Measurements from ENCODE around the gene CORIN. TPM values are rescaled to one million over a fixed set of nuclear protein-coding genes. Genes with fewer than 3 reads are reported as not detected.
A peak's percentile ranks its signal among the peaks of the same experiment; 100 is the strongest.
"Not testable (repeated sequence)": the region's sequence is repeated elsewhere in the genome, so short reads cannot be mapped to it uniquely, and the experiment has no call there.

The CORIN gene
- total and polyA plus RNA-seq, 2 donors (not counting 3 experiments of a cell fraction or from before 2014, with no cell fraction given) = 0.07 to 0.40 TPM

DNA sequence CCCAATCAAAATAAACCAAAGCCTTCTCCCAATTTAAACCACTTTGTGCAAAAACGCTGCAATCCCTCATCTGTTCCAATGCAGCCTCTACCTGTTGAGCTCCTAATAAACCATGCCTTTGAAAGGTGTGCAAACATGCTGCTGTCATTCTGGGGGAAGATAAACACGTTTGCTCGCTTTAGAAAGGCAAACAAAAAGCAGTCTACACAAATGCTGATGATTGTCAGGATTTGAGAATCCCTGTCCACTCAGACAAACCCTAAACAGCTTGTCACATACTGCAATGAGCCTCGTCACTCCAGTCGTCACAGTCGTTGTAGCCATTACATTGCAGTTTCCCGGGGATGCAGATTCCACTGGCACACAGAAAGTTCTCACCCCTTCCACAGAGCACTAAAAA, 145.2 kb downstream of the CORIN start:
- ChIA-PET POLR2A (no interaction called here), CTCF (no interaction called here)
- no TSS peak for BruUV-seq (replicated peaks)
- Histone ChIP-seq H3K4me3 (replicated peaks in 1 of 3; ENCODE audit: insufficient read depth in 1 of 3, low read depth in 1 of 3, low read length in 3 of 3) (no peak overlapping the region), H3K9me3 (replicated peaks; ENCODE audit: control insufficient read depth, insufficient read depth, low read length) (no peaks in the 10 kb centered on the region), H3K4me1 (ENCODE audit: control insufficient read depth, extremely low read depth, insufficient read depth, low read length) (no peaks in the 10 kb centered on the region), H3K27ac (ENCODE audit: insufficient read depth, low read depth, low read length) (no peak overlapping the region), H2AFZ (ENCODE audit: low read depth, low read length) (no peak overlapping the region), H3K36me3 (ENCODE audit: control insufficient read depth in 2 of 2, extremely low read depth in 1 of 2, insufficient read depth in 2 of 2, low read length in 2 of 2) (no peaks in the 10 kb centered on the region), H3K9me1 (replicated peaks; ENCODE audit: control insufficient read depth, extremely low read depth, insufficient read depth, low read length) (no peaks in the 10 kb centered on the region), H3K79me2 (ENCODE audit: control insufficient read depth, insufficient read depth, low read length) (no peaks in the 10 kb centered on the region), H3K27me3 (ENCODE audit: control insufficient read depth in 2 of 2, insufficient read depth in 2 of 2, low read length in 2 of 2) (no peaks in the 10 kb centered on the region), H3K4me2 (ENCODE audit: insufficient read depth, low read length) (no peak overlapping the region), H4K20me1 (replicated peaks; ENCODE audit: control insufficient read depth, extremely low read depth, insufficient read depth, low read length) (no peaks in the 10 kb centered on the region), H3K9ac (replicated peaks; ENCODE audit: extremely low read depth, insufficient read depth, low read length) (no peak overlapping the region)
- dilution Hi-C loops (cut with MboI; ENCODE audit: extremely low pct_ligation_motif_present, low sequenced_read_pairs) = no loop called here
- FAIRE-seq (no peak), DNase-seq (ENCODE audit: low read depth, low spot score) (no peak)
- intact Hi-C loops (cut with micrococcal nuclease) = no loop called here
- TF ChIP-seq FOS (IDR thresholded peaks at IDR 0.05; ENCODE audit: borderline replicate concordance, insufficient read depth, low read length) (no peak), EZH2 (IDR thresholded peaks at IDR 0.05; ENCODE audit: borderline replicate concordance, low read depth, low read length, severe bottlenecking) (no peak), GATA2 (IDR thresholded peaks at IDR 0.05; ENCODE audit: insufficient read depth, insufficient read length, low read depth, low read length) (no peak), MYC (IDR thresholded peaks at IDR 0.05; ENCODE audit: low read depth, low read length) (no peak), POLR2AphosphoS5 (IDR thresholded peaks at IDR 0.05; ENCODE audit: insufficient read depth, low read depth, low read length) (no peak), JUN (IDR thresholded peaks at IDR 0.05; ENCODE audit: borderline replicate concordance, insufficient read depth, insufficient read length, low read depth) (no peak), POLR2A (IDR thresholded peaks at IDR 0.05; ENCODE audit: low read depth, low read length) (no peak)
- TF ChIP-seq, protein P1, sequence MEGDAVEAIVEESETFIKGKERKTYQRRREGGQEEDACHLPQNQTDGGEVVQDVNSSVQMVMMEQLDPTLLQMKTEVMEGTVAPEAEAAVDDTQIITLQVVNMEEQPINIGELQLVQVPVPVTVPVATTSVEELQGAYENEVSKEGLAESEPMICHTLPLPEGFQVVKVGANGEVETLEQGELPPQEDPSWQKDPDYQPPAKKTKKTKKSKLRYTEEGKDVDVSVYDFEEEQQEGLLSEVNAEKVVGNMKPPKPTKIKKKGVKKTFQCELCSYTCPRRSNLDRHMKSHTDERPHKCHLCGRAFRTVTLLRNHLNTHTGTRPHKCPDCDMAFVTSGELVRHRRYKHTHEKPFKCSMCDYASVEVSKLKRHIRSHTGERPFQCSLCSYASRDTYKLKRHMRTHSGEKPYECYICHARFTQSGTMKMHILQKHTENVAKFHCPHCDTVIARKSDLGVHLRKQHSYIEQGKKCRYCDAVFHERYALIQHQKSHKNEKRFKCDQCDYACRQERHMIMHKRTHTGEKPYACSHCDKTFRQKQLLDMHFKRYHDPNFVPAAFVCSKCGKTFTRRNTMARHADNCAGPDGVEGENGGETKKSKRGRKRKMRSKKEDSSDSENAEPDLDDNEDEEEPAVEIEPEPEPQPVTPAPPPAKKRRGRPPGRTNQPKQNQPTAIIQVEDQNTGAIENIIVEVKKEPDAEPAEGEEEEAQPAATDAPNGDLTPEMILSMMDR (IDR thresholded peaks at IDR 0.05; ENCODE audit: extremely low read depth in 1 of 2, insufficient read depth in 1 of 2, low read depth in 1 of 2, low read length in 2 of 2) = no peak
- TF ChIP-seq, protein P2, sequence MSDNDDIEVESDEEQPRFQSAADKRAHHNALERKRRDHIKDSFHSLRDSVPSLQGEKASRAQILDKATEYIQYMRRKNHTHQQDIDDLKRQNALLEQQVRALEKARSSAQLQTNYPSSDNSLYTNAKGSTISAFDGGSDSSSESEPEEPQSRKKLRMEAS (IDR thresholded peaks at IDR 0.05; ENCODE audit: insufficient read depth, insufficient read length) = no peak

DNA sequence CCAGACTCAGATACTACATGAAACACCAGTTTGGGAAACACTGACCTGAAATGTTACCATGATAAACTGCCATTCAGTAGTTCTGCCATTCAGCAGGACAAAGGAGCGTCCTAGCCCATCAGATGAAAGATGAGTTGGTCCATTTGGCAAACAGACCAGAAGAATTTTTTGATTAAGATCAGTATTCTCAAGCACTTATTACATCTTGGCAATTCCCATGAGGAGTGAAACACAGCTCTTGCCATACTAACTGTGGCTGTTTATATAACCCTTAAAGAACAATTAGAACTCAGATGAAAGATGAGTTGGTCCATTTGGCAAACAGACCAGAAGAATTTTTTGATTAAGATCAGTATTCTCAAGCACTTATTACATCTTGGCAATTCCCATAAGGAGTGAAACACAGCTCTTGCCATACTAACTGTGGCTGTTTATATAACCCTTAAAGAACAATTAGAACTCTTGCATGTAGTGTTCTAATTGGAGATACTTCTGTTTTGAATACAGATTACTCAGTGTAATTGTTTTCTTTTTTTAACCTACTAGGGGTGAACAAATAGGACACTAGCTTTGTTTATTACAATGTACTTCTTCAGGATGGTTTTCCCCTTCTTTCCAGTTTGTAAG, 146.0 kb downstream of the CORIN start:
- dilution Hi-C loops (cut with MboI; ENCODE audit: extremely low pct_ligation_motif_present, low sequenced_read_pairs); BruUV-seq (replicated peaks); POLR2A ChIA-PET; H4K20me1 ChIP-seq (replicated peaks; ENCODE audit: control insufficient read depth, extremely low read depth, insufficient read depth, low read length); H3K9me3 ChIP-seq (replicated peaks; ENCODE audit: control insufficient read depth, insufficient read depth, low read length); H3K27ac ChIP-seq (ENCODE audit: insufficient read depth, low read depth, low read length); intact Hi-C loops (cut with micrococcal nuclease); H3K4me2 ChIP-seq (ENCODE audit: insufficient read depth, low read length); H3K4me1 ChIP-seq (ENCODE audit: control insufficient read depth, extremely low read depth, insufficient read depth, low read length); H3K4me3 ChIP-seq (replicated peaks in 1 of 3; ENCODE audit: insufficient read depth in 1 of 3, low read depth in 1 of 3, low read length in 3 of 3); H3K27me3 ChIP-seq (ENCODE audit: control insufficient read depth in 2 of 2, insufficient read depth in 2 of 2, low read length in 2 of 2); H3K79me2 ChIP-seq (ENCODE audit: control insufficient read depth, insufficient read depth, low read length); H3K36me3 ChIP-seq (ENCODE audit: control insufficient read depth in 2 of 2, extremely low read depth in 1 of 2, insufficient read depth in 2 of 2, low read length in 2 of 2); H3K9me1 ChIP-seq (replicated peaks; ENCODE audit: control insufficient read depth, extremely low read depth, insufficient read depth, low read length); H2AFZ ChIP-seq (ENCODE audit: low read depth, low read length); H3K9ac ChIP-seq (replicated peaks; ENCODE audit: extremely low read depth, insufficient read depth, low read length): not testable (repeated sequence)
- CTCF ChIA-PET = interaction anchor here (1.0 kb wide), 1 partner anchor 242 kb away, joined by 3 read pairs; no protein-coding TSS in a partner anchor
- FAIRE-seq = peak; percentile 68
- DNase-seq (ENCODE audit: low read depth, low spot score) = peak; percentile 40
